SK-N-SH (cell line): ENCODE measurements around the gene SLC32A1. TPM values are rescaled to one million over a fixed set of nuclear protein-coding genes. Genes with fewer than 3 reads are reported as not detected.

Source experiments
- CTCF ChIA-PET: fragments of 300-600, 350-600 bp; formaldehyde crosslinking; extraction: SDS; loops from one replicate; lab custom pipeline; 2021; lab: Yijun Ruan, JAX
- POLR2A ChIA-PET: fragments of 350-600 bp; sonication (Branson Sonifier 250); formaldehyde crosslinking; extraction: SDS; loops from one replicate; lab custom pipeline; 2020; ENCODE audit warnings: antibody characterized with exemption, inconsistent platforms; lab: Yijun Ruan, JAX
- DNase-seq: peaks from one replicate; pipeline ENCODE4 v3.0.0; 2012
- H2AFZ ChIP-seq: fragments of 200-600 bp; sonication (generic); 2 replicates; pipeline ENCODE4 v1.8.1; 2016; ENCODE audit warnings: antibody characterized with exemption, mild to moderate bottlenecking, low read depth
- H3F3A ChIP-seq: fragments of 200-600 bp; sonication (generic); replicated peaks from 2 replicates; pipeline ENCODE3; 2016; ENCODE audit warnings: antibody characterized with exemption, mild to moderate bottlenecking; ENCODE audit not compliant: insufficient read depth
- H3K27ac ChIP-seq, 2 experiments: fragments of 200-500 bp in 1 of 2; fragments of 200-600 bp in 1 of 2; sonication (Bioruptor generic) in 1 of 2; sonication (generic), shearing (Covaris generic) in 1 of 2; 2 replicates each; pipeline versions ENCODE4 v1.5.1 to v1.6.1; 2014 to 2016; ENCODE audit warnings: low read depth in 2 of 2, inconsistent platforms in 1 of 2, low read length in 1 of 2, mild to moderate bottlenecking in 1 of 2, mixed read lengths in 1 of 2
- H3K27me3 ChIP-seq: fragments of 200-600 bp; sonication (generic), shearing (Covaris generic); 2 replicates; pipeline ENCODE4 v1.6.1; 2016; ENCODE audit warnings: mixed run types; ENCODE audit not compliant: insufficient read depth
- H3K36me3 ChIP-seq, 2 experiments: fragments of 200-500 bp in 1 of 2; fragments of 200-600 bp in 1 of 2; sonication (Bioruptor generic) in 1 of 2; sonication (generic) in 1 of 2; replicated peaks in 1 of 2; 2 replicates each; pipeline versions ENCODE3 to v1.5.1; 2014 to 2016; ENCODE audit warnings: low read length in 1 of 2, mild to moderate bottlenecking in 1 of 2; ENCODE audit not compliant: insufficient read depth in 2 of 2, control insufficient read depth in 1 of 2
- H3K4me1 ChIP-seq, 2 experiments: fragments of 200-500 bp in 1 of 2; fragments of 200-600 bp in 1 of 2; sonication (Bioruptor generic) in 1 of 2; sonication (generic), shearing (Covaris generic) in 1 of 2; 2 replicates each; pipeline versions ENCODE4 v1.5.1 to v1.6.1; 2014 to 2016; ENCODE audit warnings: low read depth in 1 of 2, low read length in 1 of 2, mixed run types in 1 of 2; ENCODE audit not compliant: insufficient read depth in 2 of 2, control insufficient read depth in 1 of 2
- H3K4me2 ChIP-seq: fragments of 200-600 bp; sonication (generic), shearing (Covaris generic); 2 replicates; pipeline ENCODE4 v1.6.1; 2017; ENCODE audit warnings: mixed run types
- H3K4me3 ChIP-seq, 2 experiments: fragments of 200-500 bp in 1 of 2; fragments of 200-600 bp in 1 of 2; sonication (Bioruptor generic) in 1 of 2; sonication (generic), shearing (Covaris generic) in 1 of 2; 2 replicates each; pipeline versions ENCODE4 v1.5.1 to v1.8.1; 2014 to 2016; ENCODE audit warnings: low read depth in 2 of 2, inconsistent platforms in 1 of 2, low read length in 1 of 2, mild to moderate bottlenecking in 1 of 2, mixed read lengths in 1 of 2, moderate library complexity in 1 of 2
- H3K79me2 ChIP-seq: fragments of 200-600 bp; sonication (generic); 2 replicates; pipeline ENCODE4 v1.8.1; 2017; ENCODE audit warnings: mild to moderate bottlenecking; ENCODE audit not compliant: insufficient read depth
- H3K9ac ChIP-seq: fragments of 200-600 bp; sonication (generic); 2 replicates; pipeline ENCODE4 v1.6.1; 2017; ENCODE audit warnings: mixed run types
- H3K9me2 ChIP-seq: fragments of 200-600 bp; sonication (generic); 2 replicates; pipeline ENCODE4 v1.6.1; 2017; ENCODE audit warnings: mixed run types
- H3K9me3 ChIP-seq: fragments of 200-600 bp; sonication (generic); 2 replicates; pipeline ENCODE4 v1.6.1; 2017; ENCODE audit warnings: mixed run types, mild to moderate bottlenecking, moderate library complexity
- H4K20me1 ChIP-seq: fragments of 200-600 bp; sonication (generic); 2 replicates; pipeline ENCODE4 v1.6.1; 2017; ENCODE audit warnings: mild to moderate bottlenecking, mixed run types; ENCODE audit not compliant: insufficient read depth
- CHD2 ChIP-seq: fragments of 150-350 bp; IDR thresholded peaks from 2 replicates; pipeline ENCODE4 v1.6.1; 2018; ENCODE audit warnings: low read length; ENCODE audit not compliant: partially characterized antibody
- EP300 ChIP-seq, 2 experiments: IDR thresholded peaks; 2 replicates each; pipeline versions ENCODE4 v1.4.0 to v1.6.1; 2012; ENCODE audit warnings: borderline replicate concordance in 1 of 2, low read depth in 1 of 2, low read length in 1 of 2
- FOSL2 ChIP-seq: IDR thresholded peaks from 2 replicates; pipeline ENCODE4 v1.4.0; 2012; ENCODE audit warnings: low read depth, mild to moderate bottlenecking, moderate library complexity, borderline replicate concordance
- FOXM1 ChIP-seq: IDR thresholded peaks from 2 replicates; pipeline ENCODE4 v1.4.0; 2012; ENCODE audit warnings: low read depth, mild to moderate bottlenecking
- GATA2 ChIP-seq: sonication (generic); formaldehyde crosslinking; IDR thresholded peaks from 2 replicates; pipeline ENCODE4 v1.5.0; 2020; ENCODE audit warnings: mild to moderate bottlenecking, missing genetic modification reagents
- JUND ChIP-seq: IDR thresholded peaks from 2 replicates; pipeline ENCODE4 v1.4.0; 2012
- POLR2AphosphoS5 ChIP-seq: IDR thresholded peaks from 2 replicates; pipeline ENCODE4 v1.6.1; 2012; ENCODE audit warnings: low read depth, low read length
- RAD21 ChIP-seq: IDR thresholded peaks from 2 replicates; pipeline ENCODE4 v1.6.1; 2012; ENCODE audit warnings: mild to moderate bottlenecking, low read length
- RCOR1 ChIP-seq: fragments of 150-350 bp; IDR thresholded peaks from 2 replicates; pipeline ENCODE4 v1.6.1; 2017; ENCODE audit warnings: antibody characterized with exemption, low read length
- SIN3A ChIP-seq: IDR thresholded peaks from 2 replicates; pipeline ENCODE4 v1.6.1; 2012; ENCODE audit warnings: low read depth, mild to moderate bottlenecking, low read length, moderate library complexity, borderline replicate concordance
- SMC3 ChIP-seq: IDR thresholded peaks from 2 replicates; pipeline ENCODE4 v1.6.1; 2012; ENCODE audit warnings: low read depth, low read length, improper control_type of control experiment
- TAF1 ChIP-seq: IDR thresholded peaks from 2 replicates; pipeline ENCODE4 v1.6.1; 2012; ENCODE audit warnings: low read depth, mild to moderate bottlenecking, low read length, moderate library complexity, borderline replicate concordance
- TCF12 ChIP-seq: IDR thresholded peaks from 2 replicates; pipeline ENCODE4 v1.4.0; 2012
- TEAD4 ChIP-seq: IDR thresholded peaks from 2 replicates; pipeline ENCODE4 v1.4.0; 2012; ENCODE audit warnings: mild to moderate bottlenecking, borderline replicate concordance; ENCODE audit not compliant: insufficient read depth
- YY1 ChIP-seq: IDR thresholded peaks from 2 replicates; pipeline ENCODE4 v1.4.0; 2012; ENCODE audit warnings: low read depth, mild to moderate bottlenecking
- WGBS: methylation state at CpG from one replicate; pipeline ENCODE4 v1.1.6; 2017; ENCODE audit warnings: low lambda C conversion rate; 5-methylcytosine and 5-hydroxymethylcytosine counted together
- polyA plus RNA-seq, 3 experiments: library from polyadenylated mRNA; depleted of rRNA; stranded (reverse); fragments of >200 nt; gene quantifications; 2 replicates each; pipeline ENCODE4 v1.2.3, GENCODE V29; 2012
- TF ChIP-seq, protein P1 (sequence below): IDR thresholded peaks from 2 replicates; pipeline ENCODE4 v1.4.0; 2012; ENCODE audit warnings: low read depth, borderline replicate concordance
- TF ChIP-seq, protein P2 (sequence below): fragments of 150-350 bp; IDR thresholded peaks from 2 replicates; pipeline ENCODE4 v1.6.1; 2016; ENCODE audit warnings: mild to moderate bottlenecking, low read depth, low read length
- TF ChIP-seq, protein P3 (sequence below): IDR thresholded peaks from 2 replicates; pipeline ENCODE4 v1.4.0; 2012; ENCODE audit warnings: low read depth
- TF ChIP-seq, protein P4 (sequence below): fragments of 150-350 bp; IDR thresholded peaks from 2 replicates; pipeline ENCODE4 v1.6.1; 2017; ENCODE audit warnings: antibody characterized with exemption, low read length, low read depth, borderline replicate concordance
- TF ChIP-seq, protein P5 (sequence below): fragments of 200-600 bp; sonication (generic); IDR thresholded peaks from 2 replicates; pipeline ENCODE4 v1.6.1; 2017; ENCODE audit warnings: antibody characterized with exemption, mild to moderate bottlenecking, moderate library complexity

SLC32A1 gene
- polyA plus RNA-seq, 1 of the 3 experiments (the other 2 are of a cell fraction): not detected

DNA sequence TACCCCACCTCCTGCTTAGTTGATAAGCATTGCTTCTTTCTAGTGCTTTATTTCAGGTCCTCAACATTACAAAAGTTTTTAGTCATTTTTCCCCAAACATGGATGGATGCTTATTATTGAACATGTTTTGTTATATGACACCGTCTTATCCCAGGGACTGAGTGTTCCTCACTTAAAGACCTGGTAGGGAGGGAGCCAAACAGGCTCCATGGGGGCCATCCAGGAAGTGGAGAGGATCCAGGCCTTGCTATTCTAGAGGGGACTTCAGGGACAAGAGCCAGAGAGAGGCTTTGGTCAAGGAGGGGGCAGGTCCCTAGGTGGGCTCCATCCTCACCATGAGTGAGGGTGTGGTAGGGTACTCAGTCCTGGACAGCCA is 7.4 kb downstream of the SLC32A1 start:
- TF ChIP-seq TAF1 (no peak), EP300 (IDR thresholded peaks at IDR 0.05; ENCODE audit: borderline replicate concordance in 1 of 2, low read depth in 1 of 2, low read length in 1 of 2) (no peak), GATA2 (CRISPR knock-in tag) (no peak), JUND (no peak), YY1 (no peak), RCOR1 (no peak), SMC3 (no peak), TEAD4 (no peak), TCF12 (no peak)
- TF ChIP-seq, protein P1, sequence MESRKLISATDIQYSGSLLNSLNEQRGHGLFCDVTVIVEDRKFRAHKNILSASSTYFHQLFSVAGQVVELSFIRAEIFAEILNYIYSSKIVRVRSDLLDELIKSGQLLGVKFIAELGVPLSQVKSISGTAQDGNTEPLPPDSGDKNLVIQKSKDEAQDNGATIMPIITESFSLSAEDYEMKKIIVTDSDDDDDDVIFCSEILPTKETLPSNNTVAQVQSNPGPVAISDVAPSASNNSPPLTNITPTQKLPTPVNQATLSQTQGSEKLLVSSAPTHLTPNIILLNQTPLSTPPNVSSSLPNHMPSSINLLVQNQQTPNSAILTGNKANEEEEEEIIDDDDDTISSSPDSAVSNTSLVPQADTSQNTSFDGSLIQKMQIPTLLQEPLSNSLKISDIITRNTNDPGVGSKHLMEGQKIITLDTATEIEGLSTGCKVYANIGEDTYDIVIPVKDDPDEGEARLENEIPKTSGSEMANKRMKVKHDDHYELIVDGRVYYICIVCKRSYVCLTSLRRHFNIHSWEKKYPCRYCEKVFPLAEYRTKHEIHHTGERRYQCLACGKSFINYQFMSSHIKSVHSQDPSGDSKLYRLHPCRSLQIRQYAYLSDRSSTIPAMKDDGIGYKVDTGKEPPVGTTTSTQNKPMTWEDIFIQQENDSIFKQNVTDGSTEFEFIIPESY: no peak
- TF ChIP-seq, protein P2, sequence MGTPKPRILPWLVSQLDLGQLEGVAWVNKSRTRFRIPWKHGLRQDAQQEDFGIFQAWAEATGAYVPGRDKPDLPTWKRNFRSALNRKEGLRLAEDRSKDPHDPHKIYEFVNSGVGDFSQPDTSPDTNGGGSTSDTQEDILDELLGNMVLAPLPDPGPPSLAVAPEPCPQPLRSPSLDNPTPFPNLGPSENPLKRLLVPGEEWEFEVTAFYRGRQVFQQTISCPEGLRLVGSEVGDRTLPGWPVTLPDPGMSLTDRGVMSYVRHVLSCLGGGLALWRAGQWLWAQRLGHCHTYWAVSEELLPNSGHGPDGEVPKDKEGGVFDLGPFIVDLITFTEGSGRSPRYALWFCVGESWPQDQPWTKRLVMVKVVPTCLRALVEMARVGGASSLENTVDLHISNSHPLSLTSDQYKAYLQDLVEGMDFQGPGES: no peak
- TF ChIP-seq, protein P3, sequence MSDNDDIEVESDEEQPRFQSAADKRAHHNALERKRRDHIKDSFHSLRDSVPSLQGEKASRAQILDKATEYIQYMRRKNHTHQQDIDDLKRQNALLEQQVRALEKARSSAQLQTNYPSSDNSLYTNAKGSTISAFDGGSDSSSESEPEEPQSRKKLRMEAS: no peak
- TF ChIP-seq, protein P4, sequence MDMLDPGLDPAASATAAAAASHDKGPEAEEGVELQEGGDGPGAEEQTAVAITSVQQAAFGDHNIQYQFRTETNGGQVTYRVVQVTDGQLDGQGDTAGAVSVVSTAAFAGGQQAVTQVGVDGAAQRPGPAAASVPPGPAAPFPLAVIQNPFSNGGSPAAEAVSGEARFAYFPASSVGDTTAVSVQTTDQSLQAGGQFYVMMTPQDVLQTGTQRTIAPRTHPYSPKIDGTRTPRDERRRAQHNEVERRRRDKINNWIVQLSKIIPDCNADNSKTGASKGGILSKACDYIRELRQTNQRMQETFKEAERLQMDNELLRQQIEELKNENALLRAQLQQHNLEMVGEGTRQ: no peak
- no peaks in the 10 kb centered on the region for H3K9me2 ChIP-seq
- ChIA-PET CTCF (interaction anchor here (0.8 to 14.6 kb wide), 21 partner anchors 9 to 212 kb away, joined by 3 to 510 read pairs (median 5); partner anchors contain the start of genes ACTR5 and FAM83D), POLR2A (no interaction called here)
- H2AFZ ChIP-seq: no peak overlapping the region
- WGBS: 100% methylated on average over 1 of the region's 1 CpG
- H3K9ac ChIP-seq: no peak overlapping the region
- H3F3A ChIP-seq: no peaks in the 10 kb centered on the region
- DNase-seq: peak; percentile 32
- no peak overlapping the region for H3K27ac ChIP-seq
- no peaks in the 10 kb centered on the region for H3K79me2 ChIP-seq
- H3K4me3 ChIP-seq: peak overlapping the region in 1 of 2 experiments; percentile 53; a peak in 2 of 4 replicates
- peaks cover 0 to 16% of the 10 kb centered on the region in 2 experiments; a peak in 2 of 4 replicates for H3K4me1 ChIP-seq
- H3K27me3 ChIP-seq: peaks cover 90% of the 10 kb centered on the region
- H3K4me2 ChIP-seq: peak overlapping the region; percentile 81; the same call in 1 of the 2 replicates
- no peaks in the 10 kb centered on the region for H4K20me1 ChIP-seq
- H3K36me3 ChIP-seq: no peaks in the 10 kb centered on the region
- H3K9me3 ChIP-seq: no peaks in the 10 kb centered on the region

DNA sequence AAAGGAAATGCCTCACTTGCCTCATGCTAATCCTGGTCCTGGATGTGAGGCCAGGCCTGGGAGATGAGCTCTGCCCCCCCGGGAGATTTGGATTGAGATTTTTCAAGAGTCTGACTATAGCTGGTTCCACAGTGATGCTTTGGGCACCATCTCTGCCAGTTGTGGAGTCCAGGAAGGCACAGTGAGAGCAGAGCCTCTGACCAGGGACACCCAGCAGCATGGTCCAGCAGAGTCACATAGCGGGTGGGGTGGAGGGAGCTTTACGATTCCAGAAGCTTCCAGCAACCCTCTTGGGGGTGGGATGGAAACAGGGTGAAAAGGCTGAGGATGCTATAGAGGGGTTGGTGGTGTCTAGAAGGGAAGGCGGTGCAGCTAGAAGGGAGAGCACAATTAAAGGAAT is 8.7 kb downstream of the SLC32A1 start:
- Histone ChIP-seq H2AFZ (no peak overlapping the region), H3K4me3 (no peak overlapping the region), H3K9me3 (no peaks in the 10 kb centered on the region), H3K9ac (no peak overlapping the region), H3K27me3 (peaks cover 85% of the 10 kb centered on the region), H3K9me2 (no peaks in the 10 kb centered on the region), H4K20me1 (no peaks in the 10 kb centered on the region), H3F3A (no peaks in the 10 kb centered on the region), H3K4me2 (no peak overlapping the region), H3K27ac (no peak overlapping the region), H3K4me1 (peaks cover 0 to 16% of the 10 kb centered on the region in 2 experiments; a peak in 2 of 4 replicates), H3K36me3 (no peaks in the 10 kb centered on the region), H3K79me2 (no peaks in the 10 kb centered on the region)
- WGBS: 28% methylated on average over 4 of the region's 4 CpGs
- ChIA-PET POLR2A (no interaction called here), CTCF (interaction anchor here (0.8 to 14.6 kb wide), 10 partner anchors 9 to 317 kb away, joined by 3 to 510 read pairs (median 5); partner anchors contain the start of genes ACTR5, FAM83D and SLC32A1)
- DNase-seq: no peak
- TF ChIP-seq, protein P4: no peak
- TF ChIP-seq FOSL2 (no peak), RAD21 (no peak), CHD2 (no peak), FOXM1 (no peak), POLR2AphosphoS5 (no peak), SIN3A (no peak), TAF1 (no peak)
- TF ChIP-seq, protein P2: no peak
- TF ChIP-seq, protein P5, sequence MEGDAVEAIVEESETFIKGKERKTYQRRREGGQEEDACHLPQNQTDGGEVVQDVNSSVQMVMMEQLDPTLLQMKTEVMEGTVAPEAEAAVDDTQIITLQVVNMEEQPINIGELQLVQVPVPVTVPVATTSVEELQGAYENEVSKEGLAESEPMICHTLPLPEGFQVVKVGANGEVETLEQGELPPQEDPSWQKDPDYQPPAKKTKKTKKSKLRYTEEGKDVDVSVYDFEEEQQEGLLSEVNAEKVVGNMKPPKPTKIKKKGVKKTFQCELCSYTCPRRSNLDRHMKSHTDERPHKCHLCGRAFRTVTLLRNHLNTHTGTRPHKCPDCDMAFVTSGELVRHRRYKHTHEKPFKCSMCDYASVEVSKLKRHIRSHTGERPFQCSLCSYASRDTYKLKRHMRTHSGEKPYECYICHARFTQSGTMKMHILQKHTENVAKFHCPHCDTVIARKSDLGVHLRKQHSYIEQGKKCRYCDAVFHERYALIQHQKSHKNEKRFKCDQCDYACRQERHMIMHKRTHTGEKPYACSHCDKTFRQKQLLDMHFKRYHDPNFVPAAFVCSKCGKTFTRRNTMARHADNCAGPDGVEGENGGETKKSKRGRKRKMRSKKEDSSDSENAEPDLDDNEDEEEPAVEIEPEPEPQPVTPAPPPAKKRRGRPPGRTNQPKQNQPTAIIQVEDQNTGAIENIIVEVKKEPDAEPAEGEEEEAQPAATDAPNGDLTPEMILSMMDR: no peak
